Stomach (tissue), 4 donors: ENCODE data around the gene MAK.

Source experiments
- POLR2A ChIP-seq, 4 donors: fragments of 450-650 bp; IDR thresholded peaks; one replicate each; pipeline ENCODE4 v1.6.1; 2016; ENCODE audit warnings: antibody characterized with exemption in 4 of 4, control low read depth in 2 of 4, mild to moderate bottlenecking in 1 of 4, moderate library complexity in 1 of 4
- POLR2AphosphoS5 ChIP-seq, 3 donors: sonication (generic); formaldehyde crosslinking; IDR thresholded peaks; one replicate each; pipeline ENCODE4 v1.6.1; 2016; ENCODE audit warnings: antibody characterized with exemption in 3 of 3
- TF ChIP-seq, protein P1 (sequence below), 7 experiments: fragments of 450-650 bp in 4 of 7; fragments of 200-600 bp in 3 of 7; sonication (generic) in 3 of 7; IDR thresholded peaks; one replicate each; pipeline ENCODE4 v1.5.1; 2016 to 2019; ENCODE audit warnings: antibody characterized with exemption in 7 of 7, control low read depth in 2 of 7, mild to moderate bottlenecking in 1 of 7

DNA sequence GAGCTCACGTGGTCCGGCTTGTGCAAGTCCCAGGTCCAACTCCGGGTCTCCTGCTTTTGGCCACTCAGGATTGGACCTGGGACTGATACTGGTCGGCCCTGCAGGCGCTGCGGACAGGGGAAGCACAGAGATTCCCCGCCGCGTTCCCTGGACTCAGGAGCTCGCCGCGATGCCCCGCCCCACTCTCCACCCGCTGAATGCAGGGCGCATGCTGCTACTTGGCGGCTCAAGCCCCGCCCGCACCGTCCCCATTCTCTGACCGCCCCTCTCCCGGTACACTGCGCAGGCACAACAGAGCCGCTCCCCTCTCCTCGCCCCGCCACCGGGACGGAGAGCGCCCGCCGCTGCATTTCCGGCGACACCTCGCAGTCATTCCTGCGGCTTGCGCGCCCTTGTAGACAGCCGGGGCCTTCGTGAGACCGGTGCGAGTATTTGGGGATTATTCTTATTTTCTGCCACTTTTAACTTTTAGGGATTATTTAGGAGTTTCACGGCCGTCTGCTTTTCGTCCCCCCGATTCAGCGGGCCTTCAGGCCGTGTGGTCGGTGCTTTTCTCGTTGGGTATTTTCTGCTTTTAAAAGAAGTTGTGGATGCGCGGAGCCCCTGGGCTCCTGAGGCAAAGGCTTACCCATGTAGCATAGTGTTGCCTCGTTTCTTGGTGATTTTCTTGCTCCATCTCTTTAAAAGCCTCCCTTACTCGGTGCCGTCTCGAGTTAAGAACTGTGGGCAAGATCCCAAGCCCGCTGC is 115.3 kb downstream of the MAK start, which contains the start of gene TMEM14C:
- TF ChIP-seq, protein P1, sequence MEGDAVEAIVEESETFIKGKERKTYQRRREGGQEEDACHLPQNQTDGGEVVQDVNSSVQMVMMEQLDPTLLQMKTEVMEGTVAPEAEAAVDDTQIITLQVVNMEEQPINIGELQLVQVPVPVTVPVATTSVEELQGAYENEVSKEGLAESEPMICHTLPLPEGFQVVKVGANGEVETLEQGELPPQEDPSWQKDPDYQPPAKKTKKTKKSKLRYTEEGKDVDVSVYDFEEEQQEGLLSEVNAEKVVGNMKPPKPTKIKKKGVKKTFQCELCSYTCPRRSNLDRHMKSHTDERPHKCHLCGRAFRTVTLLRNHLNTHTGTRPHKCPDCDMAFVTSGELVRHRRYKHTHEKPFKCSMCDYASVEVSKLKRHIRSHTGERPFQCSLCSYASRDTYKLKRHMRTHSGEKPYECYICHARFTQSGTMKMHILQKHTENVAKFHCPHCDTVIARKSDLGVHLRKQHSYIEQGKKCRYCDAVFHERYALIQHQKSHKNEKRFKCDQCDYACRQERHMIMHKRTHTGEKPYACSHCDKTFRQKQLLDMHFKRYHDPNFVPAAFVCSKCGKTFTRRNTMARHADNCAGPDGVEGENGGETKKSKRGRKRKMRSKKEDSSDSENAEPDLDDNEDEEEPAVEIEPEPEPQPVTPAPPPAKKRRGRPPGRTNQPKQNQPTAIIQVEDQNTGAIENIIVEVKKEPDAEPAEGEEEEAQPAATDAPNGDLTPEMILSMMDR (IDR thresholded peaks at IDR 0.05) = no peak
- TF ChIP-seq POLR2AphosphoS5 (IDR thresholded peaks at IDR 0.05) (peak; percentile 68 to 96 (median 95)), POLR2A (IDR thresholded peaks at IDR 0.05) (peak in 1 of 4 donors; percentile 52)
